ENCODE measurements around the gene CCDC57. TPM values are rescaled to one million over a fixed set of nuclear protein-coding genes. Genes with fewer than 3 reads are reported as not detected.
"Not testable (repeated sequence)": the region's sequence is repeated elsewhere in the genome, so short reads cannot be mapped to it uniquely, and the experiment has no call there.

Gene CCDC57
- total RNA-seq, 1 donor from 2014 or later, result 18.6 TPM

DNA sequence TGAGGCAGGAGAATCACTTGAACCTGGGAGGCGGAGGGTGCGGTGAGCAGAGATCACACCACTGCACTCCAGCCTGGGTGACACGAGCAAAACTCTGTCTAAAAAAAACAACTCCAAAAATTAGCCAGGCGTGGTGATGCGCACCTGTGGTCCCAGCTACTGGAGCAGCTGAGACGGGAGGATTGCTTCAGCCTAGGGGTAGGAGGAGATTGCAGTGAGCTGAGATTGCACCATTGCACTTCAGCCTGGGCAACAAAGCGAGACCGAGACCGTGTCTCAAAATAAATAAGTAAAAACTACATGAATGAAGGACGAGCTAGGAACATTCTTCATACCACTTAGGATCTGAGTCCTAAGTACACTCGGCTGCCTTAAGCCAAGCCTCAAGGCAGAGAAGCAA is 35.4 kb downstream of the CCDC57 start:
- DNase-seq, result no peak

DNA sequence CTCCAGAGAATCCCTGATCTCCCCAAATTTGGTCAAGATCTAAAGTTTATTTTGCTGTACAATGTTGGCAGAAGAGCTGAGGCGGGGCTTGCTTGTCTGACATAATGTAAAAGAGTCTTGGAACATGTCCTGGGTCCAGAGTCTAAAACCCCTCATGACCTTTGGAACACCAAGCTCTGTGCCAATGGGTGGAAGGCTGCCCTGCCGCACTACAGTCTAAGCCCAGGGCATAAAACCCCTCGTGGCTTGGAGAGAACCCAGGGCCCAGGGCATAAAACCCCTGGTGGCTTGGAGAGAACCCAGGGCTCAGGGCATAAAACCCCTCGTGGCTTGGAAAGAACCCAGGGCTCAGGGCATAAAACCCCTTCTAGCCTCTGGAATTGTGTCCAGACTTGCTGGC is 36.7 kb downstream of the CCDC57 start:
- DNase-seq, result no peak

DNA sequence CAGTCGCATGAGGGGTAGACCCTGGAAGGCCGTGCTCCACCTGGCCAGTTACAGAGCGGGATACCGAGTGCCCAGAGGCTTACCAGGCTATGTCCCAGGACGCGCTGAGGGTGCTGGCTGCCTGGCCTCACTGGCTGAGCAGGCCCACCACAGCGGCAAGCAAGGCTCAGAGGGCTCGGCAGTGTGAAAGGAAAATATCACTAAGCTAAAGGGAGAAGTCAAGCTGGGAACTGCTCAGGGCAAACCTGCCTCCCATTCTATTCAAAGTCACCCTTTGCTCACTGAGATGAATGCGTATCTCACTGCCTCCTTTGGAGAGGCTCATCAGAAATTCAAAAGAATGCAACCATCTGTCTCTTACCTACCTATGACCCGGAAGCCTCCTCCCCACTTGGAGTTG is 37.4 kb downstream of the CCDC57 start:
- no peak for DNase-seq

DNA sequence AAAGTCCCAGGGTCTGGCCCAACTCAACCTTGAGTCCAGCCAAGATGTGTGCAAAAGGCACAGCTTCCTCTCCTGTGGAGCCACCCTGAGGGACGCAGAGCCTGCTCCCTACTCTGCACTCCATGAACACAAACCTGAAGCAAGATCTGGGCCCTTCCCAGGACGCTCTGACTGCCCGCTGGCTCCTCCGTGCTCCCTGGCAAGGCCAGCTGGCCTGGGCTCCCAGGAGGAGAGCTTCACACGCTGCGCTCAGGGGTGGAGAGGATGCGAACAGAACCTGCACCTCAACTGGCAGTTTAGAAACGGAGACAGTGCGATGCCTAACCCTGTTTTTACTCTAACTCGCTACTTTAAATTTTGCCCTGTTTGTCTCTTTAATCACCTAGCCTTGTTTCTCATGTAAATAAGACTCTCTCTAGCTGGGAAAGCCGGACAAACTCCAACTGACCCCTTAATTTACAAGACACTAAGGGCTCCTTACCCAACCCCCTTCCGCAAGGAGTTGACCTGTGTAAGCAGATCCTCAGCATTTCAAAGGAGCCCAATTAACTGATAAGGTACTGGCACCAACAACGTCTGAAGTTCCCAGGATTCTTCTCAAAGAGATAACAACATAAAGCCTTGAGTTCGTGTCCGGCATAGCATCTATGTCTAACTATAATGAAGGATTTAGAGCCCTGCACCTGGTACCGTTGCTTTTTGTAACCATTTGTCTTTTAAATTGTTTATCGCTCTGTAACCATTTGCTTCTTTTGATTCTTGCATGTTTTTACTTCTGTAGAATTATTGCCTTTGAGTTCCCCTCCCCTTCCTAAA is 38.4 kb downstream of the CCDC57 start:
- DNase-seq, result not testable (repeated sequence)

DNA sequence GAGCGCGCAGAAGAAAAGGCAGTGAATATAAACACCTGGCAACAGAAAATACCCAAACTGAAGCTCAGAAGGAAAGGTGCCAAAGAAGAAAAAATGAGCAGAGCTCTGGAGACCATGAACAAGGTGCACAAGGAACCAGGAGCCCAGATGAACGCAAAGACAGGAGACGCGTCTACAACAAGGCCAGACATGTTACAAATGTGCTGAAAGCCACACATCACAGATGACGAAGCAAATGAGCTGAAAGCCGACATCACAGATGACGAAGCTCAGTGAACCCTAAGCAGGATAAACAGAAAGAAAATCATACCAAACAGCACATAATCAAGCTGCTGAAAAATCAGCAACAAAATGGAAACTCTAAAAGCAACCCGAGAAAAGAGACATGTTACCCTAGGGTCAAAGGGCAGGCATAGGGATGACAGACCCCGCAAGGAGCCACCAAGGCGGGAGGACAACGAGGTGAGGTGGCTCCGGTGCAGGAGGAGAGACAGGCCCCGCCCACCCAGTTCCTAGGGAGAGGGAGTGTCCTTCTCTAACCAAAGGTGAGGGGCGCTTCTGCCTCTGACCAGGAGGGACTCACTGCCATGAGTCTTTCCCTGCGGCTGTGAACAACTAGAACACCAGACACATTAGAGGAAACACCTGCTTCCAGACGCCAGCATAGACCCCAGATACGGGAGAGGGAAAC is 39.1 kb downstream of the CCDC57 start:
- DNase-seq, result no peak

DNA sequence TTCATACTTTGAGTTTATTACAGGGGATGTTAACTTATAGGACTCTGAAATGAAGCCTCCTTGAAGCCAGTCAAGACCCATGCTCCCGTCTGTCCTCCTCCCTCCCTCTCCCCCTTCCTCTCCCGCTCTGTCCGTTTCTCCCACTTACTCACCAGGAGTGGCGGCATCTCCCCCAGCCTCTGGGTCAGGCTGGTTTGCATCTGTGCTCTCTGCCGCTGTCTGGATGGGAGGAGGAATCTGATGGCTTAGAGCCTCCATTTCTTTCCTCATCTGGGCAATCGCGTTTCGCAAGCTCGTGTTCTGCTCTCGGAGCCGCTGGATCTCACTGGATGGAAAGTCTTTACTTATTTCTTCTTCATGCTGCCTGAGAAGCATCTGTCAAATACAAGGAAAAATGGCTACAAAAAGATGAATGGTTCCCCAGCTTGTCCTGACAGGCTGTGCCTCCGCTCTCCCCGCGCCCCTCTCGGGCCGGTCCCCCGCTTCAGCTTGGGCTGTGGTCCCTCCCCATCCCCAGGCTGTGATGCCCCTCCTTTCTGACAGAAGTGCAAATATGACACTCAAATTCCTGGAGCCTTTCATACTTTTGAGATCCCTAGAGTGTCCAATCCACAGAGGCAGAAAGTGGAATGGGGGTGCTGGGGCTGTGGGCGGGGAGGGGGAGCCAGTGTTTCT is 40.0 kb downstream of the CCDC57 start:
- no peak for DNase-seq

DNA sequence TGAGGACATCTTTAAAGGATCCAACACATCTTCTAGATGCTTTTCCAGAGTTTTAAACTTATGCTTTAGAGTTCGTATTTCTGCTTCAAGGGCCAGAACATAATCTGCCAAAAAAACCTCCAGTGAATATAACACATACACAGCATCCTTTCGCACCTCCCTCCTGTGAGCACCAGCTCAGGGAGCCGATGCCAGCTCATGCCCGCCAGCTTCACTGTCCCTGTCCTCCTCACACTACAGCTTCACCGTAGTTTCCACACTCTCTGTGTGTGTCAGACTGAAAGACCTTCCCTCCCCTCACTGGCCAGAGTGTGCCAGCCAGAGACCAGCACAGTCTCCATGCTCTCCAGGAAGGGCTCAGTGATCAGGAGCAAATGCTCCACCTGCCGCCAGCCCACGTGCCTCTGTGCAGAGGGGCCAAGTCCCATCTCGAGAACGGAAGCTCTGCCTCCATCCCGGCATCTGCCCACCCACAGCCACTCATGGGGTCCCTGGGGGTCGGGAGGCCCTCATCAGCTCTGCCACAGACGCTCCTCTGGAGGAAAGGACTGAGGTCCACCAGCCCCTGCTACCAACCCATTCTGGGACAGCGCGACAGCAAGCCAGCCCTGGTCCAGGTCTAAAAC is 40.8 kb downstream of the CCDC57 start:
- DNase-seq, result peak; percentile 56

DNA sequence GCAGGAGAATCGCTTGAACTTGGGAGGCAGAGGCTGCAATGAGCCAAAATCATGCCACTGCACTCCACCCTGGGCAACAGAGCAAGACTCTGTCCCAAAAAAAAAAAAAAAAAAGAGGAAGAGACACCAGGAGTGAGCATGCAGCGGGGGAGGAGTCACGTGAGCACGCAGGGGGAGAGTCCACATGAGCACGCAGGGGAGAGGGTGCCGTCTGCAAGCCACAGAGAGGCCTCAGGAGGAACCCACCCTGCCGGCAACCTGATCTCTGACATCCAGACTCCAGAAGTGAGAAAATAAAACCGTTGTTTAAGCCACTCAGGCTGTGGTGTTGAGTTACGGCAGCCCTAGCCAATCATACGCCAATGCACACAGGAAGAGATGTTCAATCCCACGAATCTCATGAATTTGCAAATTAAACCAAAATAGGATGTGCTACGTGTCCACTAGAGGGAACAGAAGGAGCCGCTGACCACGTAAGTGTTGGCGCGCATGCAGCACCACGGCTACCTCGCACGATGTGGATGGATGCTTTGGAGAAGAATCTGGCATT is 42.2 kb downstream of the CCDC57 start:
- no peak for DNase-seq

DNA sequence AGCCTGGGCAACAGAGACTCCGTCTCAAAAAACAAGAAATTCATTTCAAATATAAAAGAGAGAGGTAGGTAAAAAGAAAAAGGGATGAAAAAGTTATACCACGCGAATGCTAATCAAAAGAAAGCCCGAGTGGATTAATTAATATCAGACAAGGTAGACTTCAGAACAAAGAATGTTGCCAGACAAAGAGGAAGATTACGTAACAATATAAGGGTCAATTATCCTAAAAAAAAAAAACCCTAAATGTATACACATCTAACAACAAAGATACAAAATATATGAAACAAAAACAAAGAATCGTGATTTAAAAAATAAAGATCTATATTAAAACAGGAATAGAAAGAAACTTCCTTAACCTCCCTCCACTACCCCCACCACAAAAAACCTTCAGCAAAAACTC is 44.1 kb downstream of the CCDC57 start:
- DNase-seq, result no peak

DNA sequence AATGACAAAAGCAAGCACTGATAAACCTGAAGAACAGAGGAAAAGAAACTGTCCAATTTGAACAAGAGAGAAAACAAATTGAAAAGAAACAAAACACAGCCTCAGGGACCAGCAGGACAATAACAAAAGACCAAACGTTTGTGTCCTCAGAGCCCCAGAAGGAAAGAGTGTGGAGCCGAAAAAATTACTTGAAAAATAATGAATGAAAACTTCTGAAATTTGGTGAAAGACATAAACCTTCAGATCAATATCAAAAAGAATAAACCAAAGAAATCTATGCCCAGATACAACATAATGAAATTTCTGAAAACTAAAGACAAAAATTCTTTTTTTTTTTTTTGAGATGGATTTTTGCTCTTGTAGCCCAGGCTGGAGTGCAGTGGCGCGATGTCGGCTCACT is 45.6 kb downstream of the CCDC57 start:
- DNase-seq, result no peak

DNA sequence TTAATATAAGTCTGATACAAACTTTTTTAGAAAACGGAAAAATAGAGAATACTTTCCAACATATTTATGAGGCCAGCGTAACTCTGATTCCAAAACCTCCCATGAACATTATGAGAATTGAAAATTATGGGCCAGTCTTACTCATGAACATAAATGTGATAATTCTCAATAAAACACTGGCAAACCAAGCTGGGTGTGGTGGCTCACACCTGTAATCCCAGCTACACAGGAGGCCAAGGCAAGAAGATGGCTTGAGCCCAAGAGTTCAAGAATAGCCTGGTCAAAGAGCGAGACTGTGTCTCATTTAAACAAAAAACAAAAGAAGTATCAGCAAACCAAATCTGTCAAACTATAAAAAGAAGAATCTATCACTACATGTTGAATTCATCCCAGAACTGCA is 47.8 kb downstream of the CCDC57 start:
- DNase-seq, result no peak

DNA sequence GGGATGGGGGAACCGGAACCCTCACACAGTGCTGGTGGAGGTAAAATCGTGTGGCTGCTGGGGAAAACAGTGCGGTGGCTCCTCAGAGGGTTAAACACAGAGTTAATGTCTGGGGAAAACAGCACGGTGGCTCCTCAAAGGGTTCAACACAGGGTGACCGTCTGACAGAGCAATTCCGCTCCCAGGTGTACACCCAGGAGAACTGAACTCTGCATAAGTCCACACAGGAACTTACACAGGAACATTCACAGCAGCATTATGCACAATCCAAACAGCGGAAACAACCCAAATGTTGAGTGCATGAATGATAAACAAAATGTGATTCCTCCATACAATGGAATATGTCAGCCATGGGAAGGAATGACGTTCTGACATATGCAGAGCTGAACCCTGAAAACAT is 51.4 kb downstream of the CCDC57 start:
- DNase-seq, result no peak

DNA sequence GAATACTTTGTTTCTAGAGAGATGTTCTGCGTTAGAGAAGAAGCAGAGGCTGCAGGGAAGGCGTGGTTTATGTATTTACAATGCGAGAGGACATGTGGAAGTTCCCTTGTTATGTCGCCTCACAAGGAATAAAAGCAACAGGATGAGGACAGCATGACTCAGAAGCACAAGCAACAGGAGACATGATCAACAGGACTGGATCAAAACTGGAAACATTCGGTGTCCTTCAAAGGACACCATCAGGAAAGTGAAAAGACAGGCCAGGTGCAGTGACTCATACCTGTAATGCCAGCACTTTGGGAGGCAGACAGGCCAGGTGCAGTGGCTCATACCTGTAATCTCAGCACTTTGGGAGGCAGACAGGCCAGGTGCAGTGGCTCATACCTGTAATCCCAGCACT is 52.6 kb downstream of the CCDC57 start:
- no peak for DNase-seq

DNA sequence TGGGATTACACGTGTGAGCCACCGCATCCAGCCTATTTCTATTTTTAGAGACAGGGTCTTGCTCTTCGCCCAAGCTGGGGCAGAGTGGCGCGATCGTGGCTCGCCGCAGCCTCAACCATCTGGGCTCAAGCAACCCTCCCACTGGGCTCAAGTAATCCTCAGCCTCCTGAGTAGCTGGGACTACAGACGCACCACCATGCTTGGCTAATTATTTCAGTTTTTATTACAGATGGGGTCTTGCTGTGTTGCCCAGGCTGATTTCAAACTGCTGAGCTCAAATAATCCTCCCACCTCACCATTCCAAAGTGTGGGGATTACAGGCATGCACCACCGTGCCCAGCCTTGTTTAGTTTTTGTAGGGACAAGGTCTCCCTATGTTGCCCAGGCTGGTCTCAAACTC is 53.8 kb downstream of the CCDC57 start:
- no peak for DNase-seq

DNA sequence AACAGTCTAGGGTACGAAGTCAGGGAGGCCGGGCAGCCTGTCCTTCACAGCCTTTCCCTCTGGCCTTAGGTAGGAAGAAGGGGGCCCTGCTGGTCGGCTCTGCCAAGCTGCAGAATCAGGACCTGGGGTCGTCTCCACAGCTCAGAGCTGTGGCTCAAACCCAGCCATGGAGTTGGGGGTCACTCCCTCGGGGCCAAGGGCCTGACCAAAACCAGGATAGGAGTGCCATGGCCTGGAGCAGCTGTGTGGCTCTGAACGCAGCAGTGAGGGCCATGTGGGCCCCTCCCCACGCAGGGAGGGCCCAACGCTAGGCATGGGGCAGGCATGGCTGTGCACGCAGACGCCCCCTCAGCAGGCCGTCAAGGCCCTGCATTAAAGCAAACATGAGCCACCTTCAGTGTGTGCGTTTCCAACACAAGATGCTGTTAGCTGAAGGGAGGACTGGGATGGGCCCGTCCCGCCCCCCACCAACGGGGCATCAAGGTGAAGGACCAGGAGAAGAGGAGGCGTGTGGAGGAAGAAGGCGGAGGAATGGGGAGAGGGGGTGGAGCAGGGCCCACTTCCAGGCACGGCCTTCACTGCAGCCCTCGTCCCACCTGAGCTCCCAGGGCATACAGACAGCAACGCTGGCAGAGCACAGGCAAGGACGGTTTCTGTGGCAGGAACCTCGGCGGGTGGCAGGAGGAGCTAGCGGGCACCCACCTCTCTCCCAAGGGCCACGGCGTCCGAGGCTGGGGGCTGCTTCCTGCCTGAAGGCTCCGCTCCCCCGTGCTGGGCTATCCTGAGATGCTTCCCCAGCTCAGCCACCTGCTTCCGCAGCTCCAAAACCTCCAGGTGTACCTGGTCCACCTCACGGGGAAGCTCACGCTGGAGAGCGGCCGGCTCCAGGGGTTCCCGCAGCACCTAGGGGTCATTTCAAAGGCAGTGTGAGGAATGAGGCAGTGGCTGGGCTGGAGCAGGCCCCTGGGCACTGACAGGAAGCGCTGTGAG is 55.3 kb downstream of the CCDC57 start:
- no peak for DNase-seq

DNA sequence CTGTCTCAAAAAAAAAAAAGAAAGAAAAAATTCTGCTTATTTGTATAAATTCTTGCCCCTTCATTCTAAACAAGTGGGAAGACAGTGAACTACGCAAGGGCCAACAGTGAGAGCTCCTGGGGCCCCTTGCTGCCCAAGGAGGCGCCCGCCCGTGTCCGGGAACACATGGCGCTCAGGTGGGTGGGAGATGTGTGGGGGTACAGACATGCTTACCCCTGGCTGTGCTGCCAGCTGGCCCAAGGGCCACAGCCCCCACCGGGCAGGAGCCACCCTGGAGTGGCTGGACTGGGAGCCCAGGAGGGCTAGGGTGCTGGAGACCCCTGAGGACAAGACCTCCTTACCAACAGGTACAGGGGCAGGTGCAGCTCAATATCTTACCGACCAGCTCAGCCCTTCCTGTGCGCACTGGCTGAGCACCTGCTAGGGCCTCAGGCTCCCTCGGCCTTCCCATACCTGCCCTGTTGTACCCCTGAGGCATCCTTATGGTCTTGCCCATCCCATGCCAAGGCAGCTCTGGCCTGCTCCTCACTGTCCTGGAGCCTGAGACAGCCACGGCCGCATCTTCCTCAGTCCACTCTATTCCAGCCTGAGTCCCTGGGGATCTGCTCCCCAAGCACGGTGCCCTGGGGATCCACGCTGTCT is 56.2 kb downstream of the CCDC57 start:
- DNase-seq, result no peak

DNA sequence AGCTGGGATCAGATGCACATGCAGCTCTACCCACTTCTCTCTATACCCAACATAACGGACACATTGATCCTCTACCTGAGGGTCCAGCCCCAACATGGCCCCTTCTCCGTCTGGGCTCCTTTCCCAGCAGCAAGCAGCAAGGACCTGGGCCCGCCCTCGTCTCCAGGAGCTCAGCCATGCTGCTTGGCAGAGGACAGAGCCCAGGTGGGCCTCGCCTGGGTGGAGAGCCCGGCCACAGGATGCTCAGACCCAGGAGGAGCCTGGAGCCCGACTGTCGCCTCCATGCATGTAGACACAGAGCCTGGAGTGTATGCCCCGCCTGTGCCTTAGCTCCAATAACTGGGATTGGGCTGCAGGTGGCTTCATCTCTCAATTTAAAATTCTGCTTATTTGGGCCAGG is 57.0 kb downstream of the CCDC57 start:
- DNase-seq, result no peak

DNA sequence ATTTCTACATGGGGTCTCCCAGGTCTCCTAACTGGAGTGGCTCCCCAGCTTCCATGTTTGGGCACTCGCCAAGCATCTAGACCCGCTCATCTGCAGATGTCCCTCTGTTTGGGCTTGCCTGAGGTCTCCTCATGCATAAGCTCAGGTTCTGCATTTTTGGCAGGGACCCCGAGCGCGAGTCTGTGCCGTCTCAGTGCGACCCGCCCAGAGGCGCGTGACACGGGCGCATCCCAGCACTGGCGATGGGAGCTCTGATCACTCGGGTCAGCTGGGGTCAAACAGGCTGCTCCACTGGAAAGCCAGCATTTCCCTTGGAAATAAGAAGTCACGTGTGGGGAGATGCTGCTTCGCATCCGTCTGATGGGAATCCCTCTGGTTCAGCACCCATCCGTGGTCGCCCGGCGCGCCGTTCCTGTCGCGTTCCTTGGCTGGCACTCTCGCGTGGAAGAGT is 57.7 kb downstream of the CCDC57 start:
- no peak for DNase-seq

DNA sequence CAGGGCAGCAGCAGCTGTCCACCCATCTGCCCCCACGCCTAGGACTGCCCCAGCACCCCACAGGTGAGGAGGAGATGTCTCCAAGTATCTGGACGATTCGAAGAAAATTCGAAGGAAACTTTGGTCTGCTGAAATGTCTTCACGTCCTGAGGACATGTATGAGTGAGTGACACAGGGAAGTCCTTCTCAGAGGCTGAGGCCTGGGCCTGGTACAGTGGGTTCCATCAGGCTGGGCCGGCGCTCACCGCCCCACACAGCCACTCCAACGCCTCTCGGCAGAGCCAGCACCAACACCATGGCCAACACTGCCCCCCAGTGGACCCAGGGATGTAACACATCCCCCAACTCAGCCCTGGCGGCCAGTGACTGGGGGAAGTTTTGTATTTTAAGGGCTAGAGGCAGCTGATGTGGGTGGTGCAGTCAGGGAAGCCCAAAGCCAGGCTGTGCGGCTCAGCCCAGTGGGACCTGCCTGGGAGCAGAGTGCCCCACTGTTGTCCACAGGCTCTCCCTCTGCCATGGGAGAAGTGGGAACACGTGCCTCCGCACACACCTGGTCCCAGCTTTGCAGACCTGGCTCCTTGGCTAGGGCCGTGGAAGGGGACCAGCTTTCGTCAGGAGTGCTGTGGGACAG is 58.8 kb downstream of the CCDC57 start:
- peak; percentile 65 for DNase-seq

DNA sequence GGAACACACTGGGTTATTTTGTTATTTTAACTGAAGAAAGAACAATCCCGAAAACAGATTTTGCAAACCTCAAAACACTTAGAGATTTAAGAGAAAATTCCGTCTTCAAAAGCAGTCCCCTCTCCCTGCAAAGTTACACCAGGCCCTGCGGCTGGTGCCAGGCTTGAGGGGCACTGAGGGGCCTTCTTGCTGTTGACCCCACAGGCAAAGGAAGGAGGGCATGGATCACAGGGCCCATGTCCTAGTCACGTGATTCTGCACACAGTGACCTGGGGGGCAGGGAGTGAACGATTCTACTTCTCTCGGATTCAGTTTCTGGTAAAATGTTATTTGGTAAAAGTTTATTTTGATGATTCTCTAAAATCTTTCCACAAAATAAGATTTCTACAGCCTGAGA is 59.3 kb downstream of the CCDC57 start:
- no peak for DNase-seq
